MCF 10A (cell line): ENCODE results near the gene ARHGEF16. TPM values are rescaled to one million over a fixed set of nuclear protein-coding genes. Genes with fewer than 3 reads are reported as not detected.

Experiments
- BruUV-seq: library from RNA; stranded (reverse); fragments of 400-500 nt; replicated peaks from 2 replicates; lab custom pipeline; 2021; lab: Mats Ljungman, UMichigan
- CTCF ChIA-PET: fragments of 300-600 bp; sonication (Branson Sonifier 250); formaldehyde crosslinking; extraction: SDS; loops from one replicate; lab custom pipeline; 2021; ENCODE audit warnings: antibody characterized with exemption, inconsistent platforms; lab: Yijun Ruan, JAX
- POLR2A ChIA-PET: fragments of 300-600, 350-650 bp; sonication (Branson Sonifier 250); formaldehyde crosslinking; extraction: SDS; loops from one replicate; lab custom pipeline; 2020; ENCODE audit warnings: antibody characterized with exemption, inconsistent platforms; lab: Yijun Ruan, JAX
- DNase-seq: peaks from one replicate; pipeline ENCODE4 v3.0.0-alpha.2; 2018; ENCODE audit not compliant: unreplicated experiment
- H3K27ac Mint-ChIP-seq: one replicate; pipeline ENCODE4 v1.8.0; 2022; ENCODE audit warnings: mild to moderate bottlenecking, low read depth, mixed read lengths; ENCODE audit not compliant: unreplicated experiment
- H3K27me3 Mint-ChIP-seq: one replicate; pipeline ENCODE4 v1.8.0; 2022; ENCODE audit warnings: mixed read lengths; ENCODE audit not compliant: insufficient read depth, unreplicated experiment
- H3K36me3 Mint-ChIP-seq: one replicate; pipeline ENCODE4 v1.8.0; 2022; ENCODE audit warnings: mild to moderate bottlenecking, moderate library complexity, mixed read lengths; ENCODE audit not compliant: insufficient read depth, unreplicated experiment
- H3K4me1 Mint-ChIP-seq: one replicate; pipeline ENCODE4 v1.8.0; 2022; ENCODE audit warnings: mixed read lengths; ENCODE audit not compliant: insufficient read depth, unreplicated experiment
- H3K4me3 Mint-ChIP-seq: one replicate; pipeline ENCODE4 v1.8.0; 2022; ENCODE audit warnings: mild to moderate bottlenecking, moderate library complexity, mixed read lengths; ENCODE audit not compliant: unreplicated experiment
- H3K9me3 Mint-ChIP-seq: one replicate; pipeline ENCODE4 v1.8.0; 2022; ENCODE audit warnings: mixed read lengths; ENCODE audit not compliant: unreplicated experiment
- CTCF ChIP-seq: fragments of 200-600 bp; IDR thresholded peaks from one replicate; pipeline ENCODE4 v1.8.0; 2022; ENCODE audit warnings: antibody characterized with exemption, mild to moderate bottlenecking; ENCODE audit not compliant: unreplicated experiment
- intact Hi-C: fragments of 100-400 bp; cut with micrococcal nuclease; formaldehyde crosslinking; loops from 2 replicates; pipeline ENCODE4 v1.14.1; 2022
- total RNA-seq: library from RNA; stranded (reverse); gene quantifications from 2 replicates; pipeline ENCODE4 v1.2.3, GENCODE V29; 2022

The ARHGEF16 gene
- total RNA-seq, 1 experiment from 2014 or later, result 8.6 TPM

GRCh38 chr1:3516481-3516869, 62.0 kb downstream of the ARHGEF16 start:
- H3K36me3 Mint-ChIP-seq, result peaks cover 1% of the 10 kb centered on the region
- no peaks in the 10 kb centered on the region for H3K4me1 Mint-ChIP-seq
- H3K9me3 Mint-ChIP-seq, result no peaks in the 10 kb centered on the region
- no peak for DNase-seq
- CTCF ChIA-PET, result interaction anchor here (1.3 to 5.4 kb wide), 3 partner anchors 26 to 104 kb away, joined by 4 to 37 read pairs (median 7); no protein-coding TSS in a partner anchor
- POLR2A ChIA-PET, result interaction anchor here (0.6 kb wide), 1 partner anchor 106 kb away, joined by 4 read pairs; no protein-coding TSS in a partner anchor
- intact Hi-C loops, result no loop called here
- H3K27me3 Mint-ChIP-seq, result no peaks in the 10 kb centered on the region
- peak overlapping the region; percentile 46 for H3K27ac Mint-ChIP-seq
- TF ChIP-seq CTCF, result no peak
- BruUV-seq, result no TSS peak
- no peak overlapping the region for H3K4me3 Mint-ChIP-seq

- intact Hi-C loops, result no loop called here
- Mint-ChIP-seq H3K27me3 (no peaks in the 10 kb centered on the region), H3K27ac (peak overlapping the region; percentile 46), H3K36me3 (peaks cover 6% of the 10 kb centered on the region), H3K4me3 (no peak overlapping the region), H3K9me3 (no peaks in the 10 kb centered on the region), H3K4me1 (no peaks in the 10 kb centered on the region)
- ChIA-PET CTCF (interaction anchor here (0.6 to 5.4 kb wide), 9 partner anchors 11 to 374 kb away, joined by 3 to 37 read pairs (median 4); no protein-coding TSS in a partner anchor), POLR2A (no interaction called here)
- BruUV-seq, result no TSS peak
- DNase-seq, result no peak
- no peak for TF ChIP-seq CTCF
Observed at GRCh38 chr1:3516911-3517675, 62.6 kb downstream of the ARHGEF16 start.

- TF ChIP-seq CTCF, result peak; percentile 87
- Mint-ChIP-seq H3K36me3 (peaks cover 6% of the 10 kb centered on the region), H3K4me3 (no peak overlapping the region), H3K4me1 (no peaks in the 10 kb centered on the region), H3K27ac (no peak overlapping the region), H3K27me3 (no peaks in the 10 kb centered on the region), H3K9me3 (no peaks in the 10 kb centered on the region)
- ChIA-PET CTCF (interaction anchor here (0.7 to 5.4 kb wide), 11 partner anchors 10 to 120 kb away, joined by 3 to 37 read pairs (median 4); no protein-coding TSS in a partner anchor), POLR2A (interaction anchor here (0.5 to 0.6 kb wide), 2 partner anchors 9 to 328 kb away, joined by 3 read pairs; no protein-coding TSS in a partner anchor)
- DNase-seq, result no peak
- BruUV-seq, result no TSS peak
- intact Hi-C loops, result no loop called here
Observed at GRCh38 chr1:3518256-3518655, 63.8 kb downstream of the ARHGEF16 start.

- no TSS peak for BruUV-seq
- Mint-ChIP-seq H3K27me3 (no peaks in the 10 kb centered on the region), H3K4me3 (no peak overlapping the region), H3K9me3 (no peaks in the 10 kb centered on the region), H3K36me3 (peaks cover 6% of the 10 kb centered on the region), H3K4me1 (no peaks in the 10 kb centered on the region), H3K27ac (no peak overlapping the region)
- intact Hi-C loops, result no loop called here
- DNase-seq, result no peak
- ChIA-PET CTCF (interaction anchor here (0.7 to 5.4 kb wide), 12 partner anchors 10 to 120 kb away, joined by 3 to 37 read pairs (median 4); no protein-coding TSS in a partner anchor), POLR2A (interaction anchor here (0.6 kb wide), 1 partner anchor 9 kb away, joined by 3 read pairs; no protein-coding TSS in a partner anchor)
- TF ChIP-seq CTCF, result no peak
Observed at GRCh38 chr1:3518756-3519155, 64.3 kb downstream of the ARHGEF16 start.
